CD4-positive, alpha-beta T cell treated with Interleukin-10 for 1 hour (primary cell): ENCODE results near the gene CALML6.
A peak's percentile ranks its signal among the peaks of the same experiment; 100 is the strongest.

Experiments
- DNase-seq: peaks from one replicate; pipeline ENCODE4 v3.0.0-alpha.2; 2020

The CALML6 gene

GRCh38 chr1:1945782-1946393 is 30.8 kb downstream of the CALML6 start:
- no peak for DNase-seq

DNA sequence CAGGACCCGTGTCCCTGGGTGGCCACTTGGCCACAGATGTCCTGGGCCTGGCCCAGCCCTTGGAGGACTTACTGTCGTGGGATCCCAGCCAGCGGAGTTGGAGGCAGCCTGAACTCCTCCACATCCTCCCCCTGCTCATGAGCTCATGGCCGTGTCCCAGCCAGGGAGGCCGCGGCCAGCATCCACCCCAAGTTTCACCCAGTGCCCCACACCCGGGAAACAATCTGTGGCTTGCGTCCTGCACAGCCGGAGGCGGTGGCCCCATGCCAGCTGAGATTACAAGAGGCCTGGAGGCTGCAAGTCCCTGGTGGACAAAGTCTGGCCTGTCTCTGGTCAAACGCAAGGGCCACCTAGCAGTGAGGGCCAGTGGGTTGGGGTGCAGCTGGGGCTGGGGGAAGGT is 31.5 kb downstream of the CALML6 start:
- DNase-seq: no peak

- no peak for DNase-seq
These were observed 32.4 kb downstream of the CALML6 start for GRCh38 chr1:1947493-1947892.

- DNase-seq: no peak
These were observed 33.7 kb downstream of the CALML6 start for GRCh38 chr1:1948783-1949182.

DNA sequence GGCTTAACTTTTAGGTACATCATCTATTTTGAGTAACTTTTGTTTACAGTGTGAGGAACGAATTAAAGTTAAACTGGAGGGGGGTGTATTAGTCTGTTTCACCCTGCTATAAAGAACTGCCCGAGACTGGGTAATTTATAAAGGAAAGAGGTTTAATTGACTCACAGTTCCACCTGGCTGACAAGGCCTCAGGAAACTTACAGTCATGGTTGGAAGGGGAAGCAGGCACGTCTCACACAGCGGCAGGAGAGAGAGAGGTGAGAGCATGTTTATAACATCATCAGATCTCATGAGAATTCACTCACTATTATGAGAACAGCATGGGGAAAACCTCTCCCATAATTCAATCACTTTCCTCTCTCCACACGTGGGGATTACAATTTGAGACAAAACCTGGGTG is 35.9 kb downstream of the CALML6 start:
- no peak for DNase-seq

- DNase-seq: no peak
These were observed 39.0 kb downstream of the CALML6 start for GRCh38 chr1:1954015-1954414.

GRCh38 chr1:1954831-1955441 is 39.9 kb downstream of the CALML6 start:
- peak; percentile 12 for DNase-seq

DNA sequence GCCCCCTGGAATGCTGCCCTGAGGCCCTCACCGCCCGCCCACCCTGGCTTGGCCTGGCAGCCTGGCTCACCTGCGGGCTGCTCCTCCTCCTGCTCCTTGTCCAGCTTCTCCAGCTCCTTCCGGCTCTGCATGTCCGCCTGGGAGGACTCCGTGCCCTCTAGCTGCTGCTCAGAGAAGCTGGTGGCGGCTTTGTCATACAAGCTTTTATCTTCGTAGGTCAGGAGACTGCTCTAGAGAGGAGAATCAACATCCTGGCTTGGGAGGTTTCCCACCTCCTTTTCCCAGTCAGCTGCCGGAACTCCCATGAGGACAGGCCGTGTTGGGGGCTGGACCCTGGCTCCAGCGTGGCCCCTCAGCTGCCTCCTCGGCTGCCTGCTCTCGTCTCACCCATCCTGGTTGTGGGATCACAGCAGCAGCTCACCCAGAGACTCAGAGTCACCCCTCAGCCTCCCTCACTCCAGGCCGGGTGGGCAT is 40.6 kb downstream of the CALML6 start:
- DNase-seq: no peak

DNA sequence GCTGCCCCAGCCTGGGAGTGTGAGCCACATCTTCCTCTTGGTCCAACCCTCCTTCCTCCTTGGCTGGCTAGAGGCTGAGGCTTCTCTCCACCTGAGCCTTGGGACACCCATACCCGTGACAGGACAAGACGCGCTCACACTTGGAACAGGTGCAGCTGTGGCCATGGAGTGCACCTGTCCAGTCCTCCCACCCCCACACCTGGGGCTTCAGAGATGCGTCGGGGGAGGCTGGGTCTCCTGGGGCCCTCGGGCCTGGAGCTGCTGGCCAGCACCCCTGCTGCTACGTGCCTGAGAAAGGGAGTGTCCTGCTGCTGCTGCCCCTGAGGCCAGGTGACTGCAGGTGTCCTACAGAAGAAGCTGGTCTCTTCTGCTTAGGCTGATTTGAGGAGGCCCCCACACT is 41.0 kb downstream of the CALML6 start:
- DNase-seq: no peak

GRCh38 chr1:1956586-1957532 is 41.8 kb downstream of the CALML6 start:
- no peak for DNase-seq

- no peak for DNase-seq
These were observed 42.5 kb downstream of the CALML6 start for GRCh38 chr1:1957533-1957961.

DNA sequence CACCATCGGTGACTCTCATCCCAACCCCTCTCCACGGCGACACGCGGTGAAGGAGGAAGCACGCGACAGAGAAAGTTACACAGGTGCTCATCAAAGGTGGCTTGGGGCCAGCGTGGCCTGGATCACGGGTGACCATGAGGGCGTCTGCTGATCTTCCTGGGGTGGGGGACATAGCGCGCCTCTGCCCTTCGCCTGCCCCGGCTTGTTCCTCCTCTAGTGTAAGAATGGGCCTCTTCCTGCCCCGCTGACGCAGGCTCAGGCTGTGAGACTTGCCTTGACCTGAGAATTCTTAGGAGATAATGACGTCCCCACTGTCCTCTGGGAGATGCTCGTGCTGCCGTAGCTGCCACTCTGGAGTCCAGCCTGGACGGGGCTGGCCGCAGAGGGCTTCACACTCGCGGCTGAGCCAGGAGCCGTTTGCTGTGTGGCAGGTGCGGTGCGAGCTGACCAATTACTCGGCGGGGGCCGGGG is 43.0 kb downstream of the CALML6 start:
- no peak for DNase-seq

GRCh38 chr1:1959459-1959839 is 44.4 kb downstream of the CALML6 start:
- DNase-seq: no peak

GRCh38 chr1:1959840-1960479 is 44.9 kb downstream of the CALML6 start:
- DNase-seq: peak; percentile 58

DNA sequence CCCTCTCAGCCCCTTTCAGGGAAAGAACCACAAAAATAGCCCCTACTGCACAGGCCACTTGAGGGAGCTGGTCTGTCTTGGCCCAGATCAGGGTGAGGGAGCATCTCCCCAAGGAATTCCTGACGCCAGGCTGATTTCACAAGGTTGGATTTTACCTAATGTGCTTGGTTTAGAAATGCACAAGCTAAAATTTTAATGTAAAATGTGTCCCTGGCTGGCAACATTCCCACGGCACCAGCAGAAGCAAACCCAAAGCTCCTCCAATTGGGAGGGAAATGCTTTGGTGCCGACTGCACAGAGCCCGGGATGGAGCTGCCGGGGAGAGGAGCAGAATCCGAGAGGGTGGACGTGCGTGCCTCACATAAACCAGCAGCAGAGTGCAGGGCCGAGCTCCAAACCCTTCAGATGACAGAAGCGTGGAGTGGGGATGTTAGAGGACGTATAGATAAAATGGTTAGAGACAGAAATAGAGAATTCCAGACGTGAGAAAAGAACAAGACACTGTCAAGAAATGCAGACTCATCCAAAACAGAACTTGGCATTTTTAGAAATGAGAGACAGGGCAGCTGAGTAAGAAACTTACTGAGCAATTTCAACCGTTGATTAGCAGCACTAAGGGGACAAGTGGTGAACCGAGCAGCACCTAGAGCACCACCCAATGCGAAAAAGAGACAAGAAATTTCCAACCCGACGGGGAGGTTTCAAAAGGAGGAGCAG is 45.6 kb downstream of the CALML6 start:
- DNase-seq: no peak

- DNase-seq: no peak
These were observed 47.7 kb downstream of the CALML6 start for GRCh38 chr1:1962752-1963151.

DNA sequence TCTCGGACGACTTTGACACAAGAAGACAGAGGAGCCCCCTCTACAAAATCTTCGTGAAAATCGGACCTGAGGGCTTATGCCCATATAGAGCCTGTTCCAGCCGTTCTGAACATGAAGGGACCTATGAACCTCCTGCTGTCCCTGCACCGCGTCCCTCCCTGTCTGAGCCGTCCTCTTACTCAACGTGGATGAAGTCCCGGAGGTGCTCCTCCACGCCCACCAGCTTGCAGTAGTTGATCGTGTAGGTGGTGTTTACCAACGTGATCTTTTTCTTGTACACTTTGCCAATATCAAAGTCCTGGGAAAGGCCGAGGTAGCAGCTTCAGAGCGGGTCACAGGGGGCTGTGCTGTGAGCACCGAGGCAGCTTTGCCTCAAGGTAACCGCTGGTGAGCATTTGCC is 48.5 kb downstream of the CALML6 start:
- DNase-seq: no peak

- DNase-seq: no peak
These were observed 49.8 kb downstream of the CALML6 start for GRCh38 chr1:1964811-1965210.

DNA sequence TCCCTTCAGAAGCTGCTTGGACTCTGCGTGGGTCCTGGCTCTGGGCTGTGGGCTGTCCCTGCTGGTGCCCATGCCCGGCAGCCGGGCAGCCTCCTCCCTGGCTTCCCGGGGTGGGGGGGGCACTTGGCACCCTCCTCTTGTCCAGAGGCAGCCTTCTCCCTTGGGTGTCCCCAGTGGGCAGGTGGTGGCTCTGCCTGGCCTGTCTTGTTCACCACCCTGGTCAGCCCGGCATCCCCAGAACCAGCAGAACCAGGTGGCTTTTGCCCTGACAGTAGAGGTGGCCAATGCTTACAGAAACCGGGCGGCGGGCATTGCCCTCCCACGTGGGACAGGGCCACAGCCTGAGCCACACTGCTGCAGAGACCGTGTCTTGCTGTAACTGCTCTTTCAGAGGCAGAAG is 50.5 kb downstream of the CALML6 start:
- DNase-seq: no peak

DNA sequence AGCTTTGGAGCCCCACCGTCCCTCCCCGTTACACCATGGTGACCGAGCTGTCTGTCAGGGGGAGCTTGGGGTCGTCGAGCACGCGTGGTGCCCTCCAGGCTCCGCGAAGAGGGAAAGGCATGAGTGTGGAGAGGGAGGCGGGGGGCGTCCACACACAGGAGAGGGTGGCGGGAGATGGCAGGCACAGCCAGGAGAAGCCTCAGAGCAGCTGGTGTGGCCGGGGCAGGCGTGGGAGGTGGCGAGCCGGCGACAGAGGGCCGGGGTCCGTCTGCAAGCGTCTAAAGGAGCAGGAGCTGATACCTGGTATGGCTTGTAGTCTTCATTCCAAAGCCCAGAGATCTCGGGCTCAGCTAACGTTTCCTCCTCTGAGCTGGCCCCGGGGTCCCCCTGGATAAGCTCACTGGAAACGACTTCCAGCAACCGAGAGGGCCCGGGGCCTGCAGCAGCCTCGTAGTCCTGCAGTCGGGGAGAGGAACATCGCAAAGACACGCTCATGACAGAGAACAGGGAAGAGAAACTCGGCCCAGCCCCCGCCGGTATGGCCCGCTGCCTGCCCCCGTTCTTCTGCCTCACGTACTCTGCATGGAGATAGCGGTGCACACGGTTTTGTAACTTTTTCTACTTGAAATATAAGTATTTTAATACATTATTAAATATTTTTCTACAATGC is 51.1 kb downstream of the CALML6 start:
- no peak for DNase-seq
